ENCODE measurements around the gene INPP5D. TPM values are rescaled to one million over a fixed set of nuclear protein-coding genes. Genes with fewer than 3 reads are reported as not detected.

INPP5D gene
- total RNA-seq, 1 donor from 2014 or later, result 4.9 TPM

DNA sequence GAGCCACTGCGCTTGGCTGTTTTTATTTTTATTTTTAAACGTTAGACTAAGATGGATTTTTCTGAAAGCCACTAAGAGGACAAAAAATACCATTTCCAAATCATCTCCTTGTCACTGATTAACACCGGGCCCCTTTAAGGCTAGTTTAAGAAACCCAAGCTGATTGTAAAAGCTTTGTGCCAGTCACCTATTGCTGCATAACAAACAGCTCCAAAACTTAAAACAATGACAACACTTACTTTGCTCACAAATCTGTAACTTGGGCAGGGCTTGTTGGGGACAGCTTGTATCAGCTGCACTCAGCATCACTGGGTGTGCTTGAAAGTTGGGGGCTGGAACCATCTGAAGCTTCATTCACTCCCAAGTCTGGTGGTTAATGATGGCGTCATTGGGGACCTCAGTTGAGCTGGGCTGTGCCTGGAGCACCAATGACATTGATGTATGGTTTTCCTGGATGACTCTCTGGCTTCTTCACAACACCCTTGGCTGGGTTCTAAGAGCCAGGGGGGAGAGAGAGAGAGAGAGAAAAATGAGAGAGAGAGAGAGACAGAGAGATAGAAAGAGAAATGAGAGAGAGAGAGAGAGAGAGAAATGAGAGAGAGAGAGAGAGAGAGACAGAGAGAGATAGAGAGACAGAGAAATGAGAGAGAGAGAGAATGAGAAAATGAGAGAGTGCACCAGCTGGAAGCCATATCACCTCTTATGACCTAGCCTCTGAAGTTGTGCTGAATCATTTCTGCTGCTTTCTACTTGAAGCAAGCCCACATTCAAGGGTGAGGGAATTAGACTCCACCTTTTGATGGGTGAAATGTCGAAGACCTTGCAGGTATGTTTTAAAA, 165.3 kb downstream of the INPP5D start:
- Histone ChIP-seq H3K27ac (replicated peaks) (no peak overlapping the region), H3K4me1 (no peaks in the 10 kb centered on the region), H3K27me3 (ENCODE audit: low read depth) (peaks cover 14% of the 10 kb centered on the region), H3K9me3 (replicated peaks) (no peaks in the 10 kb centered on the region), H3K36me3 (no peaks in the 10 kb centered on the region), H3K4me3 (no peak overlapping the region)
- DNase-seq, result no peak
- intact Hi-C loops (cut with micrococcal nuclease), result no loop called here
- TF ChIP-seq, protein P1, sequence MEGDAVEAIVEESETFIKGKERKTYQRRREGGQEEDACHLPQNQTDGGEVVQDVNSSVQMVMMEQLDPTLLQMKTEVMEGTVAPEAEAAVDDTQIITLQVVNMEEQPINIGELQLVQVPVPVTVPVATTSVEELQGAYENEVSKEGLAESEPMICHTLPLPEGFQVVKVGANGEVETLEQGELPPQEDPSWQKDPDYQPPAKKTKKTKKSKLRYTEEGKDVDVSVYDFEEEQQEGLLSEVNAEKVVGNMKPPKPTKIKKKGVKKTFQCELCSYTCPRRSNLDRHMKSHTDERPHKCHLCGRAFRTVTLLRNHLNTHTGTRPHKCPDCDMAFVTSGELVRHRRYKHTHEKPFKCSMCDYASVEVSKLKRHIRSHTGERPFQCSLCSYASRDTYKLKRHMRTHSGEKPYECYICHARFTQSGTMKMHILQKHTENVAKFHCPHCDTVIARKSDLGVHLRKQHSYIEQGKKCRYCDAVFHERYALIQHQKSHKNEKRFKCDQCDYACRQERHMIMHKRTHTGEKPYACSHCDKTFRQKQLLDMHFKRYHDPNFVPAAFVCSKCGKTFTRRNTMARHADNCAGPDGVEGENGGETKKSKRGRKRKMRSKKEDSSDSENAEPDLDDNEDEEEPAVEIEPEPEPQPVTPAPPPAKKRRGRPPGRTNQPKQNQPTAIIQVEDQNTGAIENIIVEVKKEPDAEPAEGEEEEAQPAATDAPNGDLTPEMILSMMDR (IDR thresholded peaks at IDR 0.05; ENCODE audit: borderline replicate concordance), result no peak

DNA sequence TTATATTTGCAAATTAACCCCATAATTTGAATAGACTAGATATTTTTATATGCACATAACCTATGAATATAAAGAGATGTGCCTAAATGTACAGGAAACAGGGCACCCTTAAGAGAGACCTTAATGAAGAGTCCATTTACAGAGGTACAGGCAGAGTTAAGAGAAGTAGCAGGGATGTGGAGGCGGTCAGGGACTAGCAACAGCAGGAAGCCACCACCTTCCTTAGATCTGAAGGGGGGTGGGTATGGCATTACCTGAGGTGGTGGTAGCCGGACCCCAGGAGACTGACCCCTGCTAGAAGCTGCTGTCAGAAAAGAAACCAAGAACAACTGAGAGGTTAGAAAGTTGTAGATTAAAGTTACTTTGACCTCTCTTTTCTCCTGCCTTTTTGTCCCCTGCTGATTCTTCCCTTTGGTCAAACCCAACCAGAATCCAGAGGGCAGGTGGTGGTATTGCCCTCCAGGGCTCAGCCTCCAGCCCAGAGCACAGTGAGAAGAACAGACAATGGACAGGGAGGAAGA, 166.4 kb downstream of the INPP5D start:
- Histone ChIP-seq H3K36me3 (no peaks in the 10 kb centered on the region), H3K27me3 (ENCODE audit: low read depth) (peaks cover 14% of the 10 kb centered on the region), H3K4me1 (no peaks in the 10 kb centered on the region), H3K4me3 (no peak overlapping the region), H3K9me3 (replicated peaks) (no peaks in the 10 kb centered on the region), H3K27ac (replicated peaks) (no peak overlapping the region)
- TF ChIP-seq, protein P1 (IDR thresholded peaks at IDR 0.05; ENCODE audit: borderline replicate concordance), result no peak
- no peak for DNase-seq
- intact Hi-C loops (cut with micrococcal nuclease), result no loop called here

DNA sequence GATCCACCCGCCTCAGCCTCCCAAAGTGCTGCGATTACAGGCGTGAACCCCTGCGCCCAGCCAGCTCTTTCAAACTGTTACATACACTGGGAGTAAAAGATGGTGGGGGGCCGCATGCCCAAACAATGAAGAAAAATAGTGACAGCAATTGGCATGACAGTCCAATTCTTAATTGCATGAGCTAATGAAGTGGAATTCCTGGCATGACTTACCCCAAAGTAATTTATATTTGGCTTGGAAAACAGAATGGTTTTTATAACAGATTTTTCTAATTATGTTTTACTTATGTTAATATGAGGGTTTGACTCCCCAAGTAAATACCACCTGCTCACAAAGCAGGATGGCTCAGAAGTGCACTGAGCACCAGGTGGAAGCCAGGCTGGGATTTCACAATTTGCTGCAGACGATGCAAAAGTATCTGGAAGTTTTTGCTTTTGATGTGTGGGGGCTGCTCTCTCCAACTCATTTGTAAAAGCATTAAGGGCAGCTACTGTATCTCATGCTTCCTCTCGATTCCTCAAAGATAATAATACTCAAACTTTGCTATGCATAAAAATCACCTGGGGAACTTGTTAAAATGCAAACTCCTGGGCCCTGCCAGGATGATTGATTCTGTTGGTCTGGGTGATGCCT, 167.3 kb downstream of the INPP5D start:
- H3K36me3 ChIP-seq, result no peaks in the 10 kb centered on the region
- DNase-seq, result no peak
- H3K27me3 ChIP-seq (ENCODE audit: low read depth), result peaks cover 14% of the 10 kb centered on the region
- no peaks in the 10 kb centered on the region for H3K9me3 ChIP-seq (replicated peaks)
- no peaks in the 10 kb centered on the region for H3K4me1 ChIP-seq
- H3K4me3 ChIP-seq, result no peak overlapping the region
- intact Hi-C loops (cut with micrococcal nuclease), result no loop called here
- TF ChIP-seq, protein P1 (IDR thresholded peaks at IDR 0.05; ENCODE audit: borderline replicate concordance), result no peak
- no peak overlapping the region for H3K27ac ChIP-seq (replicated peaks)

DNA sequence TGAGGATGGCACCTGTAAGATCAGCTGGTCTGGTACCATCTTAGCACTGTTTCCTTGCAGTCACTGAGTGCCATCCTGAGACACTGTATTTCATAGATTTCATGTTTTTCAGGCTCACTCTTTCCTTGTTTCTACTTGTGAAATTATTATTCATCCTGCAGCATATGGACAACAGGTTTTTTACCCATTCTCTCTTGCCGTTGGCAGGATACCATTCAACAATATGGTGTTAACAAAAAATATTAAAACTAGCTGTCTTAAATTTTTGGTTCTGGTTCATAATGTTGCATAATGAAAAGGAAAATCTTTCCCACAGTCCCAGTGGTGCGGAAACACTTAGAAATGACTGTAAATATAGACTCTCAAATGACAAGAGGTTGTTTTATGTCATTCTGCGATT, 168.2 kb downstream of the INPP5D start:
- Histone ChIP-seq H3K27me3 (ENCODE audit: low read depth) (peaks cover 14% of the 10 kb centered on the region), H3K9me3 (replicated peaks) (no peaks in the 10 kb centered on the region), H3K36me3 (no peaks in the 10 kb centered on the region), H3K4me3 (no peak overlapping the region), H3K27ac (replicated peaks) (no peak overlapping the region), H3K4me1 (no peaks in the 10 kb centered on the region)
- TF ChIP-seq, protein P1 (IDR thresholded peaks at IDR 0.05; ENCODE audit: borderline replicate concordance), result no peak
- DNase-seq, result no peak
- intact Hi-C loops (cut with micrococcal nuclease), result no loop called here

DNA sequence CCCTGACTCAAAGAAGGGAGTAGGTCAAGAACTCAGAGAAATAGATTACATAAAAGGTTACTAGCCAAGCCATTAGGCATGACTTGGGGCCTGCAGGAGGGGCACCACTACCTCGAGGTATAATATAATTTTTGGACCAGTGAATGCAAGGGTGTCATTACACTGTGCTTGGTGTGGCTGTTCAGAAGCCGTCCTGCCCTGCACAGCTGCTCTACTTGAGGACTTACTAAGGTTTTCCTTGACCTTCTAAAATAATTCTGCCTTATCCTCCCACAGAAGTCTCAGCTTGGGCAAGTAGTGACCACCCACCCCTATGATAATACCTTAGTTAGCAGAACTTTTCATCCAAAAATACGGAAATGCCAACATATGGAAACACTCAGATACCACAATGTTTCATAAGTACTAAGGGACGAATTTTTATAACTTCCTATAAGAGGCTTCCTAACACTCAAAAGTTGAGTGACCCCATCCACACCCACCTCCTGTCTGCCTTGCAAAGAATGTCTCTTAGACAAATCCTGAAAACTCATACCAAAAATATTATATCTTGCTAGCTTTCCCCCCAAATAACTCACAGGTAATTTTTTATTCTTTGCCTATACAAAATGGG, 173.6 kb downstream of the INPP5D start:
- intact Hi-C loops (cut with micrococcal nuclease), result no loop called here
- H3K36me3 ChIP-seq, result no peaks in the 10 kb centered on the region
- TF ChIP-seq, protein P1 (IDR thresholded peaks at IDR 0.05; ENCODE audit: borderline replicate concordance), result no peak
- H3K9me3 ChIP-seq (replicated peaks), result peaks cover 8% of the 10 kb centered on the region
- DNase-seq, result no peak
- H3K4me3 ChIP-seq, result no peak overlapping the region
- no peak overlapping the region for H3K27ac ChIP-seq (replicated peaks)
- no peaks in the 10 kb centered on the region for H3K27me3 ChIP-seq (ENCODE audit: low read depth)
- no peaks in the 10 kb centered on the region for H3K4me1 ChIP-seq
